Endothelial cell (in vitro differentiated cells): ENCODE measurements around the gene GGA2. TPM values are rescaled to one million over a fixed set of nuclear protein-coding genes. Genes with fewer than 3 reads are reported as not detected.

Experiments
- DNase-seq: peaks from one replicate; pipeline ENCODE4 v3.0.0; 2021; ENCODE audit warnings: low spot score
- H3K27ac Mint-ChIP-seq: one replicate; pipeline ENCODE4 v1.8.0; 2021; ENCODE audit warnings: mixed read lengths, inconsistent platforms; ENCODE audit not compliant: unreplicated experiment
- H3K27me3 Mint-ChIP-seq: one replicate; pipeline ENCODE4 v1.8.0; 2021; ENCODE audit warnings: mild to moderate bottlenecking, moderate library complexity, mixed read lengths, inconsistent platforms; ENCODE audit not compliant: unreplicated experiment
- H3K36me3 Mint-ChIP-seq: one replicate; pipeline ENCODE4 v1.8.0; 2021; ENCODE audit warnings: mild to moderate bottlenecking, low read depth, mixed read lengths, inconsistent platforms; ENCODE audit not compliant: unreplicated experiment
- H3K4me1 Mint-ChIP-seq: one replicate; pipeline ENCODE4 v1.8.0; 2021; ENCODE audit warnings: mild to moderate bottlenecking, mixed read lengths, inconsistent platforms; ENCODE audit not compliant: unreplicated experiment
- H3K4me3 Mint-ChIP-seq: one replicate; pipeline ENCODE4 v1.8.0; 2021; ENCODE audit warnings: mild to moderate bottlenecking, mixed read lengths, inconsistent platforms; ENCODE audit not compliant: unreplicated experiment
- H3K9me3 Mint-ChIP-seq: one replicate; pipeline ENCODE4 v1.8.0; 2021; ENCODE audit warnings: mixed read lengths, inconsistent platforms; ENCODE audit not compliant: unreplicated experiment
- CTCF ChIP-seq: fragments of 200-600 bp; sonication (generic); IDR thresholded peaks from one replicate; pipeline ENCODE4 v1.5.0; 2021; ENCODE audit warnings: antibody characterized with exemption; ENCODE audit not compliant: unreplicated experiment
- total RNA-seq: library from RNA; stranded (reverse); fragmentation: NEBNext Ultra II Directional; extraction: Animal tissue kit (Norgen Biotek cat#: 25700); gene quantifications from one replicate; pipeline ENCODE4 v1.2.1, GENCODE V29; 2021; ENCODE audit not compliant: unreplicated experiment

Gene GGA2
- total RNA-seq, 1 donor from 2014 or later: 65.1 TPM

DNA sequence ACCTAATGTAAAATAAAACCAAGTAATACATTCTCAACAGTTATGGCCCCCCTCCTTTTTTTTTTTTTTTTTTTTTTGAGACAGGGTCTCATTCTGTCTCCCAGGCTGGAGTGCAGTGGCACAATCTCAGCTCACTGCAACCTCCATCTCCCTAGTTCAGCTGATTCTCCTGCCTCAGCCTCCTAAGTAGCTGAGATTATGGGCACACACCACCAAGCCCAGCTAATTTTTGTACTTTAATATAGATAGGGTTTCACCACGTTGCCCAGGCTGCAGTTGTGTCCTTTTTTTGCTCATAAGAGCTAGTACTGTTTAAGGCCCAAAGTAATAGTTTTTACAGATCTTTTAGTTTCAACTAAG lies 28.6 kb upstream of the GGA2 start:
- H3K36me3 Mint-ChIP-seq: peaks cover 9% of the 10 kb centered on the region
- no peak for TF ChIP-seq CTCF
- no peaks in the 10 kb centered on the region for H3K27me3 Mint-ChIP-seq
- no peak overlapping the region for H3K4me3 Mint-ChIP-seq
- H3K4me1 Mint-ChIP-seq: no peaks in the 10 kb centered on the region
- DNase-seq: no peak
- H3K9me3 Mint-ChIP-seq: no peaks in the 10 kb centered on the region
- H3K27ac Mint-ChIP-seq: no peak overlapping the region

- Mint-ChIP-seq H3K36me3 (peaks cover 14% of the 10 kb centered on the region), H3K27me3 (no peaks in the 10 kb centered on the region), H3K4me1 (no peaks in the 10 kb centered on the region)
Measured at GRCh38 chr16:23537390-23537789, 27.1 kb upstream of the GGA2 start.

GRCh38 chr16:23535901-23536300 lies 25.6 kb upstream of the GGA2 start:
- no peaks in the 10 kb centered on the region for H3K9me3 Mint-ChIP-seq
- H3K36me3 Mint-ChIP-seq: peaks cover 10% of the 10 kb centered on the region
- DNase-seq: no peak

More at GRCh38 chr16:23537390-23537789, 27.1 kb upstream of the GGA2 start:
- Mint-ChIP-seq H3K4me3 (no peak overlapping the region), H3K9me3 (no peaks in the 10 kb centered on the region), H3K27ac (no peak overlapping the region)
- DNase-seq: no peak
- no peak for TF ChIP-seq CTCF

GRCh38 chr16:23534868-23535860 lies 24.9 kb upstream of the GGA2 start:
- no peaks in the 10 kb centered on the region for H3K4me1 Mint-ChIP-seq
- H3K36me3 Mint-ChIP-seq: peaks cover 10% of the 10 kb centered on the region
- no peak for DNase-seq
- TF ChIP-seq CTCF: no peak
- no peak overlapping the region for H3K4me3 Mint-ChIP-seq
- no peak overlapping the region for H3K27ac Mint-ChIP-seq
- no peaks in the 10 kb centered on the region for H3K27me3 Mint-ChIP-seq
- no peaks in the 10 kb centered on the region for H3K9me3 Mint-ChIP-seq

More at GRCh38 chr16:23535901-23536300, 25.6 kb upstream of the GGA2 start:
- H3K27ac Mint-ChIP-seq: no peak overlapping the region
- H3K4me1 Mint-ChIP-seq: no peaks in the 10 kb centered on the region
- H3K4me3 Mint-ChIP-seq: no peak overlapping the region
- TF ChIP-seq CTCF: no peak
- no peaks in the 10 kb centered on the region for H3K27me3 Mint-ChIP-seq

DNA sequence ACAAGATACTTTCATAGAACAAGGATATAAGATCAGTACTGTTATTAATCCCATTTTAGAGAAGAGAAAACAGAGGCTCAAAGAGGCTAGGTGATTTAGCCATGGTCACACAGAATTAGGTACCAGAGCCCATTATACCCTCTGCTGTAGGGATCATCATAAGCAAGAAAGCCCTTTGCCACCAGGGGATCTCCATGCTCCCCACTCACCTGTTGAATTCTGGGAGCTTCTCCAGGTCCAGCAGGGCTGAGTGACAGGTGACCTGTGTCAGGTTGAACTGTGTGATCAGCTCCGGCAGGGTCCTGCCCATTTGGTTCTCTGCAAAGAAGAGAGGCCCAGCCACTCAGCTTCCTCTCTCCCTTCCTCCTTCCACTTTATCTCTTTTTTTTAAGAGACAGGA lies 22.2 kb upstream of the GGA2 start:
- Mint-ChIP-seq H3K4me1 (no peaks in the 10 kb centered on the region), H3K27me3 (peaks cover 3% of the 10 kb centered on the region), H3K27ac (no peak overlapping the region), H3K4me3 (no peak overlapping the region), H3K9me3 (no peaks in the 10 kb centered on the region), H3K36me3 (peaks cover 10% of the 10 kb centered on the region)
- TF ChIP-seq CTCF: no peak
- DNase-seq: no peak
